HepG2 (cell line): ENCODE results near the gene TBL3. TPM values are rescaled to one million over a fixed set of nuclear protein-coding genes. Genes with fewer than 3 reads are reported as not detected.
A peak's percentile ranks its signal among the peaks of the same experiment; 100 is the strongest.

Source experiments
- GATA4 ChIP-seq: sonication (generic); IDR thresholded peaks from 2 replicates; pipeline ENCODE4 v1.6.1; 2016; ENCODE audit warnings: antibody characterized with exemption, low read depth, borderline replicate concordance
- JUND ChIP-seq: sonication (generic); formaldehyde crosslinking; IDR thresholded peaks from 2 replicates; pipeline ENCODE4 v1.8.0; 2022; ENCODE audit warnings: mild to moderate bottlenecking, missing genetic modification reagents
- KLF6 ChIP-seq: IDR thresholded peaks from 2 replicates; pipeline ENCODE4 v1.8.0; 2016; ENCODE audit warnings: missing biosample characterization, missing genetic modification reagents
- KMT2B ChIP-seq: IDR thresholded peaks from 2 replicates; pipeline ENCODE4 v1.6.1; 2016; ENCODE audit warnings: missing genetic modification reagents, missing compliant biosample characterization
- MYNN ChIP-seq: sonication (generic); formaldehyde crosslinking; IDR thresholded peaks from 2 replicates; pipeline ENCODE4 v1.4.0; 2020; ENCODE audit warnings: mild to moderate bottlenecking, low read depth, missing genetic modification reagents
- NCOR1 ChIP-seq: fragments of 200-600 bp; sonication (generic); IDR thresholded peaks from 2 replicates; pipeline ENCODE4 v1.7.0; 2017; ENCODE audit warnings: antibody characterized with exemption, low read length, borderline replicate concordance
- NR2C2 ChIP-seq: sonication (generic); formaldehyde crosslinking; IDR thresholded peaks from 2 replicates; pipeline ENCODE4 v1.4.0; 2020; ENCODE audit warnings: missing genetic modification reagents, mild to moderate bottlenecking, moderate library complexity, borderline replicate concordance
- NR2F1 ChIP-seq, 2 experiments: fragments of 450-650 bp in 1 of 2; formaldehyde crosslinking in 1 of 2; IDR thresholded peaks; 2 replicates each; pipeline versions ENCODE4 v1.5.0 to v1.6.1; 2016 to 2020; ENCODE audit warnings: mild to moderate bottlenecking in 1 of 2, missing compliant biosample characterization in 1 of 2, missing genetic modification reagents in 1 of 2, moderate library complexity in 1 of 2
- ZBTB20 ChIP-seq: sonication (generic); formaldehyde crosslinking; IDR thresholded peaks from 2 replicates; pipeline ENCODE4 v1.8.1; 2023; ENCODE audit warnings: missing genetic modification reagents, low read depth, mild to moderate bottlenecking, borderline replicate concordance
- ZNF224 ChIP-seq: sonication (generic); formaldehyde crosslinking; IDR thresholded peaks from 2 replicates; pipeline ENCODE4 v1.5.0; 2020; ENCODE audit warnings: mild to moderate bottlenecking, missing genetic modification reagents
- ZNF337 ChIP-seq: sonication (generic); formaldehyde crosslinking; IDR thresholded peaks from 2 replicates; pipeline ENCODE4 v1.5.1; 2020; ENCODE audit warnings: missing genetic modification reagents, low read depth, mild to moderate bottlenecking, borderline replicate concordance
- ZNF446 ChIP-seq: sonication (generic); formaldehyde crosslinking; IDR thresholded peaks from 2 replicates; pipeline ENCODE4 v1.5.0; 2020; ENCODE audit warnings: mild to moderate bottlenecking, missing genetic modification reagents
- ZNF605 ChIP-seq: sonication (generic); formaldehyde crosslinking; IDR thresholded peaks from 2 replicates; pipeline ENCODE4 v1.8.0; 2022; ENCODE audit warnings: mild to moderate bottlenecking, missing genetic modification reagents
- ZNF891 ChIP-seq: sonication (generic); formaldehyde crosslinking; IDR thresholded peaks from 2 replicates; pipeline ENCODE4 v1.5.0; 2020; ENCODE audit warnings: mild to moderate bottlenecking, missing genetic modification reagents
- polyA plus RNA-seq, 8 experiments: library from polyadenylated mRNA; depleted of rRNA in 3 of 8; stranded (reverse) in 7 of 8; unstranded in 1 of 8; fragments of >200 nt; fragmentation: Illumina TruSeq in 4 of 8; extraction: Trizol in 4 of 8; gene quantifications; 2 replicates each; pipeline versions ENCODE4 v1.2.1 to v1.2.3, GENCODE V29; 2011 to 2016; ENCODE audit warnings: low read depth in 4 of 8, missing spikeins in 1 of 8, mixed read lengths in 1 of 8; ENCODE audit not compliant: insufficient read depth in 1 of 8
- total RNA-seq, 5 experiments: library from RNA; depleted of rRNA; stranded (reverse); fragments of >200 nt; fragmentation: Illumina TruSeq; extraction: Trizol; gene quantifications; 2 replicates each; pipeline ENCODE4 v1.2.3, GENCODE V29; 2016; ENCODE audit warnings: low read depth in 1 of 5
- TF ChIP-seq, protein P1 (sequence below): sonication (generic); formaldehyde crosslinking; conservative IDR thresholded peaks from 2 replicates; pipeline ENCODE4 v1.8.0; 2022; ENCODE audit warnings: low read depth, missing genetic modification reagents
- TF ChIP-seq, protein P2 (sequence below): IDR thresholded peaks from 2 replicates; pipeline ENCODE4 v1.6.1; 2016; ENCODE audit warnings: missing compliant biosample characterization, missing genetic modification reagents, borderline replicate concordance
- TF ChIP-seq, protein P3 (sequence below): sonication (generic); formaldehyde crosslinking; conservative IDR thresholded peaks from 2 replicates; pipeline ENCODE4 v1.4.0; 2020; ENCODE audit warnings: missing genetic modification reagents
- TF ChIP-seq, protein P4 (sequence below): sonication (generic); formaldehyde crosslinking; conservative IDR thresholded peaks from 2 replicates; pipeline ENCODE4 v1.8.1; 2023; ENCODE audit warnings: missing genetic modification reagents
- TF ChIP-seq, protein P5 (sequence below): sonication (generic); formaldehyde crosslinking; IDR thresholded peaks from 2 replicates; pipeline ENCODE4 v1.8.0; 2022; ENCODE audit warnings: missing genetic modification reagents, mild to moderate bottlenecking, moderate library complexity, borderline replicate concordance
- TF ChIP-seq, protein P6 (sequence below): sonication (generic); formaldehyde crosslinking; IDR thresholded peaks from 2 replicates; pipeline ENCODE4 v1.4.0; 2020; ENCODE audit warnings: missing genetic modification reagents

The TBL3 gene
- total and polyA plus RNA-seq, 2 of the 13 experiments (the other 11 are each of a cell fraction or from before 2014, with no cell fraction given) = 16.8 to 38.0 TPM

DNA sequence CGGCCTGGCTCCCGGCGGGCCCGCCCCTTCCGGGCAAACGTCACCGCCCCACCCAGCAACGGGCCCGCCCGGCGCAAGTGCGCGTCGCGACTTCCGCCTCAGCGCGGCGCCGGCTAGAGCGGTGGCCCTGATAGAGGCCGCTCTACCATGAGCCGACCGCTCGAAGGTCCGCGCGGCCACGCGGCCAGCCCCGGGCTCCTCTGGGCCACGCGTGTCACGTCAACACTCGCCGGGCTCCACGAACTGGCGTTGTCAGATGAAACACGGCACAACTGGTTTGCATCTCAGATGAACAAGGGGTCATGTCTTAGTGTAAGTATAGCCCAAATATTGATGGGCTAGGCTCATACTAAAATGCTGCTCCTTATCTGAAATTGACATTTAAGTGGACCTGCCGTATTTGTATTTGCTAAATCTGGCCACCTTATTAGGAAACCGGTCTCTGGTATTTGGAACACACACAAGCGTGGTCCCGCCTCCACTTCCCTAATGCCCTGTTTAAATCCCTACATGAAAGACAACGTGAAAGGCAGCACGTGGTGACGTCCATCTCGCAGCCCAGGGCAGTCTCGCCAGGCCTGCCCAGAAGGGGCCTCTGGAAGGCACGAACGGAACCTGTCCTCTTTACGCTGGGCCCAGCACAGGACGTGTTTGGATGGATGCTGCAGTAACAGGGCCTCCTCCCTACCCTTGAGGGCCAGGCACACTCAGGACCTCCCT lies 38.1 kb downstream of the TBL3 start, which contains the start of gene ZNF598 (continued):
- TF ChIP-seq KMT2B (CRISPR knock-in tag) (peak; percentile 52), ZNF224 (CRISPR knock-in tag) (0 out of 2 replicates have a peak, but pooled peaks have one; percentile 61), KLF6 (peak; percentile 70), ZNF337 (CRISPR knock-in tag) (no peak; the same call in 1 of the 2 replicates), ZNF446 (peak; percentile 59), ZNF605 (CRISPR knock-in tag) (peak; percentile 76), ZNF891 (CRISPR knock-in tag) (peak; percentile 52; the same call in 1 of the 2 replicates), NCOR1 (no peak), NR2C2 (peak; percentile 51), NR2F1 (CRISPR knock-in tag; IDR thresholded peaks at IDR 0.05) (no peak), GATA4 (no peak), ZBTB20 (no peak; the same call in 1 of the 2 replicates), MYNN (CRISPR knock-in tag) (no peak), JUND (CRISPR knock-in tag) (no peak)
- TF ChIP-seq, protein P1, sequence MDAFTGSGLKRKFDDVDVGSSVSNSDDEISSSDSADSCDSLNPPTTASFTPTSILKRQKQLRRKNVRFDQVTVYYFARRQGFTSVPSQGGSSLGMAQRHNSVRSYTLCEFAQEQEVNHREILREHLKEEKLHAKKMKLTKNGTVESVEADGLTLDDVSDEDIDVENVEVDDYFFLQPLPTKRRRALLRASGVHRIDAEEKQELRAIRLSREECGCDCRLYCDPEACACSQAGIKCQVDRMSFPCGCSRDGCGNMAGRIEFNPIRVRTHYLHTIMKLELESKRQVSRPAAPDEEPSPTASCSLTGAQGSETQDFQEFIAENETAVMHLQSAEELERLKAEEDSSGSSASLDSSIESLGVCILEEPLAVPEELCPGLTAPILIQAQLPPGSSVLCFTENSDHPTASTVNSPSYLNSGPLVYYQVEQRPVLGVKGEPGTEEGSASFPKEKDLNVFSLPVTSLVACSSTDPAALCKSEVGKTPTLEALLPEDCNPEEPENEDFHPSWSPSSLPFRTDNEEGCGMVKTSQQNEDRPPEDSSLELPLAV (CRISPR knock-in tag) = no peak
- TF ChIP-seq, protein P2, sequence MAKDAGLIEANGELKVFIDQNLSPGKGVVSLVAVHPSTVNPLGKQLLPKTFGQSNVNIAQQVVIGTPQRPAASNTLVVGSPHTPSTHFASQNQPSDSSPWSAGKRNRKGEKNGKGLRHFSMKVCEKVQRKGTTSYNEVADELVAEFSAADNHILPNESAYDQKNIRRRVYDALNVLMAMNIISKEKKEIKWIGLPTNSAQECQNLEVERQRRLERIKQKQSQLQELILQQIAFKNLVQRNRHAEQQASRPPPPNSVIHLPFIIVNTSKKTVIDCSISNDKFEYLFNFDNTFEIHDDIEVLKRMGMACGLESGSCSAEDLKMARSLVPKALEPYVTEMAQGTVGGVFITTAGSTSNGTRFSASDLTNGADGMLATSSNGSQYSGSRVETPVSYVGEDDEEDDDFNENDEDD (CRISPR knock-in tag) = peak; percentile 31
- TF ChIP-seq, protein P3, sequence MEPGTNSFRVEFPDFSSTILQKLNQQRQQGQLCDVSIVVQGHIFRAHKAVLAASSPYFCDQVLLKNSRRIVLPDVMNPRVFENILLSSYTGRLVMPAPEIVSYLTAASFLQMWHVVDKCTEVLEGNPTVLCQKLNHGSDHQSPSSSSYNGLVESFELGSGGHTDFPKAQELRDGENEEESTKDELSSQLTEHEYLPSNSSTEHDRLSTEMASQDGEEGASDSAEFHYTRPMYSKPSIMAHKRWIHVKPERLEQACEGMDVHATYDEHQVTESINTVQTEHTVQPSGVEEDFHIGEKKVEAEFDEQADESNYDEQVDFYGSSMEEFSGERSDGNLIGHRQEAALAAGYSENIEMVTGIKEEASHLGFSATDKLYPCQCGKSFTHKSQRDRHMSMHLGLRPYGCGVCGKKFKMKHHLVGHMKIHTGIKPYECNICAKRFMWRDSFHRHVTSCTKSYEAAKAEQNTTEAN (CRISPR knock-in tag) = 0 out of 2 replicates have a peak, but pooled peaks have one; percentile 16
- TF ChIP-seq, protein P4, sequence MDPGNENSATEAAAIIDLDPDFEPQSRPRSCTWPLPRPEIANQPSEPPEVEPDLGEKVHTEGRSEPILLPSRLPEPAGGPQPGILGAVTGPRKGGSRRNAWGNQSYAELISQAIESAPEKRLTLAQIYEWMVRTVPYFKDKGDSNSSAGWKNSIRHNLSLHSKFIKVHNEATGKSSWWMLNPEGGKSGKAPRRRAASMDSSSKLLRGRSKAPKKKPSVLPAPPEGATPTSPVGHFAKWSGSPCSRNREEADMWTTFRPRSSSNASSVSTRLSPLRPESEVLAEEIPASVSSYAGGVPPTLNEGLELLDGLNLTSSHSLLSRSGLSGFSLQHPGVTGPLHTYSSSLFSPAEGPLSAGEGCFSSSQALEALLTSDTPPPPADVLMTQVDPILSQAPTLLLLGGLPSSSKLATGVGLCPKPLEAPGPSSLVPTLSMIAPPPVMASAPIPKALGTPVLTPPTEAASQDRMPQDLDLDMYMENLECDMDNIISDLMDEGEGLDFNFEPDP (CRISPR knock-in tag) = peak; percentile 62; the same call in 1 of the 2 replicates
- TF ChIP-seq, protein P5, sequence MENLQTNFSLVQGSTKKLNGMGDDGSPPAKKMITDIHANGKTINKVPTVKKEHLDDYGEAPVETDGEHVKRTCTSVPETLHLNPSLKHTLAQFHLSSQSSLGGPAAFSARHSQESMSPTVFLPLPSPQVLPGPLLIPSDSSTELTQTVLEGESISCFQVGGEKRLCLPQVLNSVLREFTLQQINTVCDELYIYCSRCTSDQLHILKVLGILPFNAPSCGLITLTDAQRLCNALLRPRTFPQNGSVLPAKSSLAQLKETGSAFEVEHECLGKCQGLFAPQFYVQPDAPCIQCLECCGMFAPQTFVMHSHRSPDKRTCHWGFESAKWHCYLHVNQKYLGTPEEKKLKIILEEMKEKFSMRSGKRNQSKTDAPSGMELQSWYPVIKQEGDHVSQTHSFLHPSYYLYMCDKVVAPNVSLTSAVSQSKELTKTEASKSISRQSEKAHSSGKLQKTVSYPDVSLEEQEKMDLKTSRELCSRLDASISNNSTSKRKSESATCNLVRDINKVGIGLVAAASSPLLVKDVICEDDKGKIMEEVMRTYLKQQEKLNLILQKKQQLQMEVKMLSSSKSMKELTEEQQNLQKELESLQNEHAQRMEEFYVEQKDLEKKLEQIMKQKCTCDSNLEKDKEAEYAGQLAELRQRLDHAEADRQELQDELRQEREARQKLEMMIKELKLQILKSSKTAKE (CRISPR knock-in tag) = no peak
- TF ChIP-seq, protein P6, sequence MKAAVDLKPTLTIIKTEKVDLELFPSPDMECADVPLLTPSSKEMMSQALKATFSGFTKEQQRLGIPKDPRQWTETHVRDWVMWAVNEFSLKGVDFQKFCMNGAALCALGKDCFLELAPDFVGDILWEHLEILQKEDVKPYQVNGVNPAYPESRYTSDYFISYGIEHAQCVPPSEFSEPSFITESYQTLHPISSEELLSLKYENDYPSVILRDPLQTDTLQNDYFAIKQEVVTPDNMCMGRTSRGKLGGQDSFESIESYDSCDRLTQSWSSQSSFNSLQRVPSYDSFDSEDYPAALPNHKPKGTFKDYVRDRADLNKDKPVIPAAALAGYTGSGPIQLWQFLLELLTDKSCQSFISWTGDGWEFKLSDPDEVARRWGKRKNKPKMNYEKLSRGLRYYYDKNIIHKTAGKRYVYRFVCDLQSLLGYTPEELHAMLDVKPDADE = no peak
